Kidney tubule cell (primary cell): Measurements from ENCODE around the gene ZMYND12.

Source experiments
- DNase-seq: peaks from one replicate; pipeline ENCODE4 v3.0.0-alpha.2; 2018; ENCODE audit warnings: low spot score

The ZMYND12 gene

DNA sequence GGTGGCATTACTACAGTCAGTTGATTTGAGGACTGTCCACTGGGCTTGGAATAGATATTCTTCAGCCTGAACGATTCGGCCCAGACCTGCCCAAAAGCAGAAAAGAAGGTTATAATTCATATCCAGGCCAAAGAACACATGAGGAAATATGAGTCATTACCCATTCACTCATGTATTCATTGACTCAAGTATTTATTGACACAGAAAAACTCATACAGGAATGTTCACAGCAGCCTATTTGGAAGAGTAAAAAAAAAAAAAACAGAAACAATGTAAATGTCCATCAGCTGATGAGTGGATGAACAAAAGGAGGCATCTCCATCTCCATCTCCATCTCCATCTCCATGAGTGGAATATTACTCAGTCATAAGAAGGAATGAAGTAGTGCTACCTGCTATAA, 15.9 kb downstream of the ZMYND12 start:
- DNase-seq = peak; percentile 88

DNA sequence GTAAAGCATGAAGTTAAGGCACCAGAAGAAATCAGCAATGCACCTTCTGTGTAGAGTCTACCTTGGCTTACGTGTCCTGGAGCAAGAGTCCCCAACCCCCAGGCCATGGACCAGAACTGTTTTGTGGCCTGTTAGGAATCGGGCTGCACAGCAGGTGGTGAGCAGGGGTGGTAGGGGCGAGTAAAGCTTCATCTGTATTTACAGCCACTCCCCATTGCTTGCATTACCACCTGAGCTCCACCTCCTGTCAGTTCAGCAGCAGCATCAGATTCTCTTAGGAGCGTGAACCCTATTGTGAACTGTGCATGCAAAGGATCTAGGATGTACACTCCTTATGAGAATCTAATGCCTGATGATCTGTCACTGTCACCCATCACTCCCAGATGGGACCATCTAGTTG, 21.5 kb downstream of the ZMYND12 start:
- no peak for DNase-seq

GRCh38 chr1:42433369-42433768, 22.5 kb downstream of the ZMYND12 start:
- no peak for DNase-seq

GRCh38 chr1:42432714-42433113, 23.1 kb downstream of the ZMYND12 start:
- no peak for DNase-seq

DNA sequence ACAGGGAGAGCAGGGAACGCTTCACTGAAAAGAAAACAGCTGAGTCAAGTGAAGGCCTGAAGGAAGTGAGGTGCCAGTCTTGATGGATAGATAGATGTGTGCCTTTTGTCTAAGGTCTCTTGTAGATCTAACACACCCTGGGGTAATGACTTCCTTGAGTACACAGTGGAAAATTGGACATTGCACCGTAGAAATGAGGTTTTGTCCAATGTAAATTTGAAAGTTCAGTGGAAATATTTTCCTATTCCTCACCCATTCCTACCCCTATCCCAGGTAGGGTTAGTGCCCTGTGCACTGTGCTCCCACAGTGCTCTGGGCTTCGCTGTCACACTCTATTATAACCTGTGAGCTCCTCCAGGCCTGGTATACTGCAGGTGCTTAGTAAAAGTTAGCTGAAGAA, 24.3 kb downstream of the ZMYND12 start:
- no peak for DNase-seq

- DNase-seq = no peak
These were observed 25.3 kb downstream of the ZMYND12 start for GRCh38 chr1:42430286-42431135.

DNA sequence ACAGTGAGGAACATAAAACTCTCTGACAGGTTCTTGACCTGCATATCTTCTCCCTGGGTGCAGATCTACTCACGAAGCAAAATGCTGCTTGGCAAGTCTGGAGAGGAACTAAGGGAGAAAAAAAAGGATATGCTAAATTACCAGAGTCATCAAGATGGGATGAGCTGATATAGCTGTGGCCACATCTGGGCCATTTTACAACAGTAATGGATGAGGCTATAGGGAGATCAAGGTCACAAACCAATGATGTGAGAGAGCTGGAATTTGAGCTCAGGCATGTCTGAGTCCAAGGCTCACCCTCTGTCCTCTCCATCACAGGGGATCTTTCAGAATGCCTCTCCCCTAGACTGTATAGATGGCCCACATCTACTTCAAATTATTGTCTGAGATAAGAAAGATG, 26.2 kb downstream of the ZMYND12 start:
- DNase-seq = no peak

DNA sequence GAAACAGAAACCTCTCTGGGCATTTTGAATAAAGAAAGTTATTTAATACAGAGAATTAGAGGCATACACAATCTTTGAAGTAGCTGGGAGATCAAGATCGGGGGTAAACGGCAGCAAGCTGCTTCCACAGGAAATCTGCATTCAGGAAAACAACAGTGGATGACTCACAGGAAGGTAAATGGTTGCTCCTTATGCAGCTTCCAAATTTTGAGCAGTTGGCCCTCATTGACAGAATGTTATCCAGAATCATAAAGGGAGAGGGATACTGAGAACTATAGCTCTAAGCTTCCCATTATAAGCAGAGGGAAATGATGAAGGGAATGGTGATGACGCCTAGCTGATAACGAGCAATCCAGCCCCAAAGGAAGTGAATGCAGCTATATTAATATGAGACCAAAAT, 28.6 kb downstream of the ZMYND12 start:
- DNase-seq = no peak

DNA sequence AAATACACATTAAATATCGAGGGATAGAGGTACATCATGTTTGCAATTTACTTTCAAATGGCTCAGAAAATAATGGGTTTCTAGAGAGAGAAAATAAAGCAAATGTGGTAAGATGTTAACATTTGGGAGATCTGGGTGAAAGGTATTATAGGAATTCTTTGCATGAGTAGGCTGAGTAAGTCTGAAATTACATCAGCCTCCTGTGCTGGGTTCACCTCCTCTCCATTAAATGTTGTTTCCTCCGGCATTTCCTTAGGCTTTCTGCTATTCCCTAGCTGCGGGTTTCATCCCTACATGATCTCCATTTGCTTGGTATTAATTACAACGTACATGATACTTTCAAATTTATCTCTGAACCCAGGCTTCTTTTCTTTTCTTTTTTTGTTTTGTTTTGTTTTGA, 31.6 kb downstream of the ZMYND12 start:
- DNase-seq = peak; percentile 21

DNA sequence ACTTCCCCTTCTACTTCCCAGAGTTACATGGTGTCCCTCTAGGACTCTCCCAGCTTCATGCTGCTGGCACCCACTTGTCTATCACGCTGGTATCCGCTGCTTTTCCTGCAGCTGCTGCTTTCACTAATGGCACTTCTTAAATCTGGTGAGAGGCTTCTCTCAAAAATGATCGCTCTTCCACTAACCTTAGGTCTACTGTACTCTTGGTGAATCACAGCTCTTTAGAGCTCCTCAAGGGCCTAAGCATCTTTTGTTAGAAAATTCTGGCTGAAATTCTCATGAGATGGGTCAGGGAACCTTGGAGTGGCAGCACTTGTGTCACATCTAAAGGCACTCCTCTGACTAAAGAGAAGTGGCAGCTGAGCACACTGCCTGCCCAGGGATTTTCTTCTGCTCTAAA, 32.1 kb downstream of the ZMYND12 start:
- DNase-seq = no peak

DNA sequence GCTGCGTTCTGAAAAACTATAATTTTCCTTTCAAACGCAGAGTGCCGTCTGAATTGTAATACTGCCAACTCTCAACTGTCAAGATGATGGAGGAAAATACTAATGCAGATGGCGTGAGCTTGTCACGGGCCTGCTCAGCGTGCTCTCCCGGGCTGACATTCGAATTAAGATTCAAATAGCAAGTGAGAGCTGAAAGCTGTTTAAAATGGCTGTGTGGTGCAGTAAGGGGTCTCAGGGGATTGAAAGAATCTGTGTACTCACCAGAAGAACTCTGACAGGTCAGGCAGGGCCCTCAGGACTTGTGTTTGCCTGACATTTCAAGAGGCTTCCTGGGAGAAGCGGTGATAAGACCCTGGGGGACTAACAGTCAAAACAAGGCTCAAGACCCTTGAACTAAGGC, 33.1 kb downstream of the ZMYND12 start:
- DNase-seq = no peak

GRCh38 chr1:42420911-42421585, 34.8 kb downstream of the ZMYND12 start:
- peak; percentile 87 for DNase-seq

DNA sequence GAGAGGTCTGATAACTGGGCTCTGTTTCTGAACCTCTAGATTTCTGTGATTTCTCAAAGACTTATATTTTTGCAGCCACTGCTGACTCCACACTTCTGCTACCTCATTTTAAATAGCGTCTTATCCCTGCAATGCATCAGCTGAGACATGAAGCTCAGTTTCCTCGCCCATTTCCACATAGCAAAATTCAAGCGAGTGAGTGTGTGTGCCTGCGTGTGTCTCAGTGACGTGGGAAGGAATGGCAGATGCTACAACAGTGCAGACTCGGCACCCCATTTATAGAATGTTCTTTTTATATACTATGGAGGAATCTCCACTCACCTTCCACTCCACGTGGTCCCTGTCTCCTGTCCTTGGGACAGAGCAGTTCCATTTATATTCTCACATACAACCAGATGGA, 35.7 kb downstream of the ZMYND12 start:
- DNase-seq = no peak

DNA sequence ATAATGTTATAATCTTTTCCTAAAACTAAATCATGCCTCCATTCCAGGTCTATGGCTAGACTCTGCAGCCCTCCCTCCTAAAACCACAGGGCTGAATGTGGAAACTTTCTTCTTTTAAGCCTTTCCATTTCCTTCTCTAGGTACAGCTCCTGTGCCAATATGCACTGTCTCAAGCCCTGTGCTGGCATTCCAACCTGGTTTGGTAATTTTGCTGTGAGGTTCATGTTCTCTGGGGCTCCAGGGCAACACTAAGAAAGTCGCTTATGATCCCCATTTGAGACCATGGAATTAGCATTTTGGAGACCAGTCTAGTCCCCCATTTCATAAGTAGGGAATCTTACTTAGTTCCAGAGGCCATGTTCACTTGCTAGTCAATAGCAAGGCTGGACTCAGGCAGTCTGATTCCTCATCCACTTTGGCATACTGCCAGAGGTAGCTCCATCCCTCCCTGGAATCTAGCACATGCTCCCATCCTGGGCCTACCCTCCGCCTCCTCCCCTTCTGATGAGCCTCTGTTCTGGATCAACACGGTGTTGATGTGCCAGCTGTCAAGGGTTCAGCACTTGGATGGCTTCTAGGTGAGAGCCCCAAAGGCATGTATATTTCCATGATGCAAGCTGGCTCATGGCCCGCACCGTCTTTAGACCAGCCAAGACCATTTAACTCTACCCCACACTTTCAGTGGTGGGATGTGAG, 36.5 kb downstream of the ZMYND12 start:
- DNase-seq = peak; percentile 17

- no peak for DNase-seq
These were observed 37.3 kb downstream of the ZMYND12 start for GRCh38 chr1:42418516-42418915.

GRCh38 chr1:42417166-42417565, 38.7 kb downstream of the ZMYND12 start:
- DNase-seq = no peak

DNA sequence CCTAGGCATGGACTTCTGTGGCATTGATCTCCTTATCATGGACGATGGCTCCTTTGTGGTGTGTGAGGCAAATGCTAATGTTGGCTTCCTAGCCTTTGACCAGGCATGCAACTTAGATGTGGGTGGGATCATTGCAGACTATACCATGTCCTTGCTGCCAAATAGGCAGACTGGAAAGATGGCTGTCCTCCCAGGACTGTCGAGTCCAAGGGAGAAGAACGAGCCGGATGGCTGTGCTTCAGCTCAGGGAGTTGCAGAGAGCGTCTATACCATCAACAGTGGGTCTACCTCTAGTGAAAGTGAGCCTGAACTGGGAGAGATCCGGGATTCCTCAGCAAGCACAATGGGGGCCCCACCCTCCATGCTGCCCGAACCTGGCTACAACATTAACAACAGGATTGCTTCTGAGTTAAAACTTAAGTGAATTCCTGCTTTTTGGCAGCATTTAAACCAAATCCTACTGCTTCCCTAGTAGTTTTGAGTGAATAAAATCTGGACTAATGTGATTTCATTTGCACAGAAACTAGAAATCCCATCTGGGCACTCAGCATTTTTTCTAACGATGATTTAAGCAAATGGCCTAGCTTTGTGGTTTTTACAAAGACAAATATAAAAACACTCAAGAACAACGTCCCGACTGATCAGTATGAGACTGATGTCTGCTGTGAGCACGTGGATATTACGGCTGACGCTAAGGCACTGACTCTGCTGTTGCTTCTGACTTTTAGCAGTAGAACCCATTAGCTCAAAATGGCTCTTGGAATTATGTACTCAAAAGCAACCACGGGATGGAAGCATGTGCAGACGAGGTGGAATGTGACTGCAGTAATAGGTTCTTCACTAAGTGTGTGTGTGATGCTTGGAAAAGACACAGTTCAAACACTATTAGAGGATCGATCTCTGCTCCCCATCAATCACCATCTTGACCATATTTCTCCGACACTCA, 41.0 kb downstream of the ZMYND12 start:
- no peak for DNase-seq

GRCh38 chr1:42403880-42404400, 51.9 kb downstream of the ZMYND12 start:
- DNase-seq = no peak

GRCh38 chr1:42399315-42400100, 56.3 kb downstream of the ZMYND12 start:
- no peak for DNase-seq

GRCh38 chr1:42392967-42393848, 62.6 kb downstream of the ZMYND12 start:
- no peak for DNase-seq
